PC-3 (cell line): Measurements from ENCODE around the gene HNRNPD.

Experiments used
- EZH2 ChIP-seq: fragments of 300-600 bp; sonication (generic); IDR thresholded peaks from one replicate; pipeline ENCODE4 v1.6.1; 2017; ENCODE audit warnings: antibody characterized with exemption, mild to moderate bottlenecking, low read length; ENCODE audit not compliant: unreplicated experiment
- TF ChIP-seq, protein P1 (sequence below): fragments of 300-600 bp; sonication (generic); conservative IDR thresholded peaks from 2 replicates; pipeline ENCODE4 v1.5.1; 2017; ENCODE audit warnings: antibody characterized with exemption, low read depth, mild to moderate bottlenecking, low read length

DNA sequence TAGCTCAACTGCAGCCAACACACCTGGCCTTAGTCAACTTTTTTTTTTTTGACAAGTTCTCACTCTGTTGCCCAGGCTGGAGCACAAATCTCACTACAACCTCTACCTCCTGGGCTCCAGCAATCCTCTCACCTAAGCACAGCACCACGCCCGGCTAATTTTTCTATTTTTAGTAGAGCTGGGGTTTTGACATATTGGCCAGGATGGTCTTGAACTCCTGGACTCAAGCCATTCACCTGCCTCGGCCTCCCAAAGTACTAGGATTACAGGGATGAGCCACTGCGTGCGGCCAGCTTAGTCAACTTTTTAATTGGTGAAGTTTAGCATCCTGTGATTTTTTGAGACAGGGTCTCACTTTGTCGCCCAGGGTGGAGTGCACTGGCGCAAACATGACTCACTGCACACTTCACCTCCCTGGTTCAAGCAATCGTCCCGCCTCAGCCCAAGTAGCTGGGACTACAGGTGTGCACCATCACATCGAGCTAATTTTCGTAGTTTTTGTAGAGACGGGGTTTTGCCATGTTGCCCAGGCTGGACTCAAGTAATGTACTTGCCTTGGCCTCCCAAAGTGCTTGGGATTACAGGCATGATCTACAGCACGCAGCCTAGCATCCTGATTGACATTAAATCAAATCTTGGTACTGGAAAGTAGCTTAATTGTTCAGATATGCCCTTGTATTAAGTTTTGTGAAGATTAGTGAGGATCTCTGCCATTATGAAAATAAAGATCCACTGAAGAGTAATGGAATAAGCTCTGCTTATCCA, 48.2 kb upstream of the HNRNPD start:
- TF ChIP-seq, protein P1, sequence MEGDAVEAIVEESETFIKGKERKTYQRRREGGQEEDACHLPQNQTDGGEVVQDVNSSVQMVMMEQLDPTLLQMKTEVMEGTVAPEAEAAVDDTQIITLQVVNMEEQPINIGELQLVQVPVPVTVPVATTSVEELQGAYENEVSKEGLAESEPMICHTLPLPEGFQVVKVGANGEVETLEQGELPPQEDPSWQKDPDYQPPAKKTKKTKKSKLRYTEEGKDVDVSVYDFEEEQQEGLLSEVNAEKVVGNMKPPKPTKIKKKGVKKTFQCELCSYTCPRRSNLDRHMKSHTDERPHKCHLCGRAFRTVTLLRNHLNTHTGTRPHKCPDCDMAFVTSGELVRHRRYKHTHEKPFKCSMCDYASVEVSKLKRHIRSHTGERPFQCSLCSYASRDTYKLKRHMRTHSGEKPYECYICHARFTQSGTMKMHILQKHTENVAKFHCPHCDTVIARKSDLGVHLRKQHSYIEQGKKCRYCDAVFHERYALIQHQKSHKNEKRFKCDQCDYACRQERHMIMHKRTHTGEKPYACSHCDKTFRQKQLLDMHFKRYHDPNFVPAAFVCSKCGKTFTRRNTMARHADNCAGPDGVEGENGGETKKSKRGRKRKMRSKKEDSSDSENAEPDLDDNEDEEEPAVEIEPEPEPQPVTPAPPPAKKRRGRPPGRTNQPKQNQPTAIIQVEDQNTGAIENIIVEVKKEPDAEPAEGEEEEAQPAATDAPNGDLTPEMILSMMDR: no peak
- TF ChIP-seq EZH2: no peak
